SK-N-MC (cell line): ENCODE data around the gene KIF1A.

Experiments used
- EZH2 ChIP-seq: fragments of 200-600 bp; sonication (generic); IDR thresholded peaks from one replicate; pipeline ENCODE4 v1.6.1; 2017; ENCODE audit warnings: antibody characterized with exemption
- POLR2AphosphoS5 ChIP-seq: IDR thresholded peaks from 2 replicates; pipeline ENCODE4 v1.6.1; 2012; ENCODE audit warnings: mild to moderate bottlenecking, low read depth, low read length, borderline replicate concordance

DNA sequence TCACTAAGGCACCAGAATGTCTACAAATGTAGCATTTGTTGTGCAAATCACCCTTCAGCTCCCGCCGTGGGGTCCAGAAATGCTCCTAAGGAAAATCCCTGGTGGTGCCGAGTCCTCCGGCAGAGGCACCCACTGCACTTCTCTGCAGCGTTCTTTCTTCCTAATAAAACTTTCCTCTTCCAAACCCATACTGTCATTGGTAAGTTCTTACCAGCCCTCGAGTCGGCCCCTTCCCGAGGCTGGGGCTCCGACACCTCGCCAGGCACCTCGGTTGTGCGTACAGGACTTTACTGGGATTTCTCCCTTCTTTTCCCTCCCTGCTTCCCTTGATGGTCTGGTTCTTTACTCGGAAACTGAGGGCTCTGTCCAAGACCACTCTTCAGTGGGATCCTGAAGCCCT, 38.3 kb upstream of the KIF1A start:
- no peak for TF ChIP-seq EZH2
- no peak for TF ChIP-seq POLR2AphosphoS5
